Sigmoid colon (tissue), 7 donors: ENCODE results near the gene PRSS48. TPM values are rescaled to one million over a fixed set of nuclear protein-coding genes. Genes with fewer than 3 reads are reported as not detected.

Experiments
- DNase-seq: peaks from one replicate; pipeline ENCODE4 v3.0.0-alpha.2; 2019
- H3K27ac ChIP-seq, 4 donors: fragments of 200-600 bp; sonication (generic); one replicate each; pipeline ENCODE4 v1.5.1; 2016 to 2019; ENCODE audit warnings: mild to moderate bottlenecking in 1 of 4
- H3K27me3 ChIP-seq, 3 donors: fragments of 200-600 bp; sonication (generic); one replicate each; pipeline ENCODE4 v1.5.1; 2019; ENCODE audit warnings: mild to moderate bottlenecking in 1 of 3
- H3K36me3 ChIP-seq, 4 donors: fragments of 200-600 bp; sonication (generic); one replicate each; pipeline ENCODE4 v1.5.1; 2016 to 2019
- H3K4me1 ChIP-seq, 4 donors: fragments of 200-600 bp; sonication (generic); one replicate each; pipeline ENCODE4 v1.5.1; 2017 to 2019
- H3K4me3 ChIP-seq, 4 donors: fragments of 200-600 bp; sonication (generic); one replicate each; pipeline ENCODE4 v1.5.1; 2017 to 2019; ENCODE audit warnings: mild to moderate bottlenecking in 2 of 4, moderate library complexity in 1 of 4
- H3K9me3 ChIP-seq, 4 donors: fragments of 200-600 bp in 3 of 4; sonication (generic) in 3 of 4; one replicate each; pipeline versions ENCODE4 v1.5.1 to v1.6.1; 2013 to 2019
- CTCF ChIP-seq, 4 experiments: fragments of 450-650 bp in 3 of 4; fragments of 200-600 bp in 1 of 4; IDR thresholded peaks; one replicate each; pipeline ENCODE4 v1.5.1; 2016 to 2019; ENCODE audit warnings: antibody characterized with exemption in 4 of 4, mild to moderate bottlenecking in 3 of 4, moderate library complexity in 2 of 4
- EP300 ChIP-seq, 4 donors: sonication (generic); formaldehyde crosslinking; IDR thresholded peaks; one replicate each; pipeline ENCODE4 v1.6.1; 2017; ENCODE audit warnings: antibody characterized with exemption in 4 of 4
- POLR2A ChIP-seq, 2 donors: fragments of 450-650 bp; IDR thresholded peaks; one replicate each; pipeline ENCODE4 v1.6.1; 2016; ENCODE audit warnings: antibody characterized with exemption in 2 of 2, mild to moderate bottlenecking in 2 of 2, moderate library complexity in 2 of 2
- POLR2AphosphoS5 ChIP-seq, 4 donors: sonication (generic); formaldehyde crosslinking; IDR thresholded peaks; one replicate each; pipeline ENCODE4 v1.6.1; 2017; ENCODE audit warnings: antibody characterized with exemption in 4 of 4
- WGBS, 2 donors: extraction: QIAGEN DNeasy Blood & Tissue Kit; methylation state at CpG; one replicate each; pipeline ENCODE4 v1.1.7; 2013; 5-methylcytosine and 5-hydroxymethylcytosine counted together
- intact Hi-C: fragments of 100-400 bp; cut with DNase I; formaldehyde crosslinking; loops from one replicate; pipeline ENCODE4 v1.15.1; 2023
- polyA plus RNA-seq, 3 donors: library from polyadenylated mRNA; stranded (reverse); fragments of 200-250 nt; gene quantifications; one replicate each; pipeline ENCODE4 v1.2.3, GENCODE V29; 2013
- total RNA-seq, 4 donors: library from RNA; depleted of rRNA; stranded (reverse); fragments of >200 nt; gene quantifications; one replicate each; pipeline ENCODE4 v1.1.0, GENCODE V29; 2016
- donor health status: healthy with polysubstance abuse.
- donor health status: Bipolar disorder and iron deficiency.
- donor health status: healthy.

Gene PRSS48
- total and polyA plus RNA-seq, 7 donors = not detected

GRCh38 chr4:151292038-151292437 is 15.1 kb downstream of the PRSS48 start:
- H3K4me3 ChIP-seq = no peak overlapping the region
- no peaks in the 10 kb centered on the region for H3K27me3 ChIP-seq
- WGBS, 2 donors = 95 to 96% methylated on average over 2 of the region's 2 CpGs
- intact Hi-C loops = no loop called here
- peaks cover 0 to 34% (median 13%) of the 10 kb centered on the region in 4 donors for H3K4me1 ChIP-seq
- H3K27ac ChIP-seq = no peak overlapping the region
- H3K36me3 ChIP-seq = no peaks in the 10 kb centered on the region
- no peaks in the 10 kb centered on the region for H3K9me3 ChIP-seq
- TF ChIP-seq POLR2AphosphoS5 (IDR thresholded peaks at IDR 0.05) = no peak
- no peak for DNase-seq

- no peak overlapping the region for H3K27ac ChIP-seq
- intact Hi-C loops = no loop called here
- H3K27me3 ChIP-seq = no peaks in the 10 kb centered on the region
- no peak overlapping the region for H3K4me3 ChIP-seq
- H3K4me1 ChIP-seq = peaks cover 0 to 38% (median 17%) of the 10 kb centered on the region in 4 donors
- no peaks in the 10 kb centered on the region for H3K9me3 ChIP-seq
- TF ChIP-seq CTCF (IDR thresholded peaks at IDR 0.05) = no peak
- TF ChIP-seq POLR2AphosphoS5 (IDR thresholded peaks at IDR 0.05) = no peak
- no peak for TF ChIP-seq EP300 (IDR thresholded peaks at IDR 0.05)
- TF ChIP-seq POLR2A (IDR thresholded peaks at IDR 0.05) = no peak
- 32 to 71% methylated on average over 5 of the region's 5 CpGs for WGBS, 2 donors
- H3K36me3 ChIP-seq = no peaks in the 10 kb centered on the region
- no peak for DNase-seq
These were observed 18.0 kb downstream of the PRSS48 start for GRCh38 chr4:151294833-151295496.

DNA sequence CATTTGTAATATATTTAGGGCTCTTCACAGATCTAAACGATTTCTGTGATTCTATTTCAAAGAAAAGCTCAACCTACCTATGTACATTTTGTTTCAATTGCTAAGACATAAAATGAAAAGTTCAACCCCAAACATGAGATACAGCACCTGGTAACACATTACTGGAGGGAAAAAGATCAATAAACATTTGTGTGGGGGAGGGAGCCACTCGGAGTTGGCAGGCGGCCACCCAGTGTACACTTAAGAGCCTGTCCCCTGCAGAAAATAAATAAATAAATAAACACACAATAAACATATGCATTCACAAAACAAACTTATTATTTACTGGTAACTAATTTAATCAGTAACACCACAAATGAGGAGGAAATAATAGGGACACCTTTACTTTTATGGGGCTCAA is 19.3 kb downstream of the PRSS48 start:
- no peaks in the 10 kb centered on the region for H3K27me3 ChIP-seq
- TF ChIP-seq EP300 (IDR thresholded peaks at IDR 0.05) (no peak), POLR2AphosphoS5 (IDR thresholded peaks at IDR 0.05) (no peak), CTCF (IDR thresholded peaks at IDR 0.05) (no peak), POLR2A (IDR thresholded peaks at IDR 0.05) (no peak)
- H3K4me3 ChIP-seq = no peak overlapping the region
- H3K27ac ChIP-seq = no peak overlapping the region
- DNase-seq = no peak
- no peaks in the 10 kb centered on the region for H3K36me3 ChIP-seq
- WGBS, 2 donors = 13 to 58% methylated on average over 3 of the region's 3 CpGs
- H3K9me3 ChIP-seq = no peaks in the 10 kb centered on the region
- peaks cover 0 to 48% (median 18%) of the 10 kb centered on the region in 4 donors for H3K4me1 ChIP-seq
- intact Hi-C loops = no loop called here

DNA sequence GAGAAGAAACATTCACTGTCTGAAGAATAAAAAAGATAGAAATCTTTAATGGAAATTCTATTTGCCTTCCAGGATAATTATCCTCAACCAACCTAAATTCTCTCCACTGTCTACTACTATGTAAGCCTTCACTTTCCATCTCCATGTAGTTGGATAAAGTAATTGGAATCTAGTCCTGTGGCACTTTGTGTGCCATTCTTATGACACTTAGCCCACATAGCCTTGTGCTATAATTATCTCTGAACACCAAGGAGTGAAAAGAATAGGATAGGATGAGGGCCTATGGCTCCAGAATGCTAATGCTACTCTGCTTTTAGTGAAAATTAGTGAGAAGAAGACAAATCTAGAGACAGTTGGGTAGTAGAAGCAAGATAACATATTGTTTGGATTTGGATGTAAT is 20.2 kb downstream of the PRSS48 start:
- intact Hi-C loops = no loop called here
- H3K27ac ChIP-seq = no peak overlapping the region
- H3K36me3 ChIP-seq = no peaks in the 10 kb centered on the region
- no peak for DNase-seq
- H3K27me3 ChIP-seq = no peaks in the 10 kb centered on the region
- H3K4me3 ChIP-seq = no peak overlapping the region
- no peaks in the 10 kb centered on the region for H3K9me3 ChIP-seq
- no peak for TF ChIP-seq EP300 (IDR thresholded peaks at IDR 0.05)
- no peak for TF ChIP-seq POLR2A (IDR thresholded peaks at IDR 0.05)
- TF ChIP-seq POLR2AphosphoS5 (IDR thresholded peaks at IDR 0.05) = no peak
- no peak for TF ChIP-seq CTCF (IDR thresholded peaks at IDR 0.05)
- peaks cover 0 to 50% (median 22%) of the 10 kb centered on the region in 4 donors for H3K4me1 ChIP-seq

- H3K36me3 ChIP-seq = no peaks in the 10 kb centered on the region
- no peaks in the 10 kb centered on the region for H3K27me3 ChIP-seq
- H3K4me3 ChIP-seq = no peak overlapping the region
- no peaks in the 10 kb centered on the region for H3K9me3 ChIP-seq
- DNase-seq = no peak
- H3K27ac ChIP-seq = no peak overlapping the region
- 66 to 80% methylated on average over 4 of the region's 4 CpGs for WGBS, 2 donors
- TF ChIP-seq POLR2AphosphoS5 (IDR thresholded peaks at IDR 0.05) (no peak), EP300 (IDR thresholded peaks at IDR 0.05) (no peak)
- H3K4me1 ChIP-seq = peaks cover 0 to 61% (median 45%) of the 10 kb centered on the region in 4 donors
- intact Hi-C loops = no loop called here
These were observed 25.5 kb downstream of the PRSS48 start for GRCh38 chr4:151302432-151302831.

DNA sequence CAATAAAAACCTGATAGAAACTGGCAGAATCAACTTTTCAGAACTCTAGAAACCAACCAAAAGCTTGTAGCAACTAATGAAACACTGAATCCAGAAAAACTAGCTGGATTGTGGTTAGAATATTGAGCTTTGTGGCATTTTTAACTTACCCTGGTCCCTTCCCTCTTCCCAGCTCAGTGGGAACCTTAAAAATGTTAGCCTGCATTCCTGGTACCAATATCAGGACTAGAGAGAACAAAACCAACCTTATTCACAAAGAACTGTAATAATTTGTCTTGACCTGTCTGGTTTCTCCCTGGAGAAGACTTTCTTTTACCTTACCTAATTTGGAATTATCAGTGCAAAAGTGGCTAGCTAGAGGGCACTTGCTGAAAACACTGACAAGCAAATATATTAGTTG is 27.3 kb downstream of the PRSS48 start:
- H3K4me1 ChIP-seq = peaks cover 0 to 61% (median 49%) of the 10 kb centered on the region in 4 donors
- peak overlapping the region in 2 of 4 donors; percentile 30 to 41 for H3K27ac ChIP-seq
- TF ChIP-seq POLR2A (IDR thresholded peaks at IDR 0.05) (no peak), POLR2AphosphoS5 (IDR thresholded peaks at IDR 0.05) (no peak), CTCF (IDR thresholded peaks at IDR 0.05) (no peak)
- H3K4me3 ChIP-seq = no peak overlapping the region
- H3K27me3 ChIP-seq = no peaks in the 10 kb centered on the region
- intact Hi-C loops = no loop called here
- H3K36me3 ChIP-seq = no peaks in the 10 kb centered on the region
- no peaks in the 10 kb centered on the region for H3K9me3 ChIP-seq
- DNase-seq = no peak
